NOMO-1 (cell line): ENCODE data around the gene CHRM4.
A peak's percentile ranks its signal among the peaks of the same experiment; 100 is the strongest.

Experiments
- DNase-seq, 2 experiments: peaks; one replicate each; lab custom pipeline; 2025; ENCODE audit not compliant: unreplicated experiment in 2 of 2; lab: John Stamatoyannopoulos, UW

CHRM4 gene

GRCh38 chr11:46350695-46351094, 40.9 kb downstream of the CHRM4 start:
- DNase-seq: no peak

DNA sequence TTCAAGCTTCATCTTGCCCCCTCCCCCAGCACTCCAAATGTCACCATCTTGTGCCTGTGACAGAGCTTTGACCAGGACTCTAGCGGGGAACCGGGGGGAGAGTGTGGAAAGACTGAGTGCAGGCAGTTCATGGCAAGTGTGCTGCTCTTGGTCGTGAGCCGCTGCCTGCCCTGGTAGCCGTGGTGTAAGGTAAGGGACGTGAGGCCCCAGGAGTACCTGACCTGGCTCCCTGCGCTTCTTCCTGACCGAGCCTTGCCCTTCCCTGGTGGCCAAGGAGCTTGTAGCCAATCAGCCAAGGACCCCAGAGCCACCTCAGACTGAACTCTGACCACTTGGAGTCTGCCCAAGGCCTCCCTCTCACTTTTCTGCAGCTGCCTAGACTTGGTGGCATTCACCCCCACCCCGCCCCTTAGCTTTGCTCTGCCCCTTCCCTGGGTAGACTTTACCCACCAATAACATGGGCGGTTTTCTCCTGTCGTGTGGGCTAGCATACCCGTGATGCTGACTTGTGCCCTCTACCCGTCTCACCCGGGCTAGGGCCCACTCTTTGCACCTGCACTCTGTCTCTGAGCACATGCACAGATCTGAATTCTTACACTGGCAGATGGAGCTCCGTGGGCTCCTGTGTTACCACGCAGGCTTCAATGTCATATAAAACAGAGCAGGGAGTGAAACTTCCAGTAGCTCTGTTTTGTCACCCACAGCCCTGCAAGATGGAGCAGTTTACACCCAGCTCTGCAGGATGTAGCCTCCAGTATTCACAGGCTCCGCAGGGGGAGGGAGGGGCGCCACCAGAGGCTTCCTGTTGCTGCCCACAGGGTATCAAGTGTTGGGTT, 42.8 kb downstream of the CHRM4 start:
- DNase-seq: no peak

- no peak for DNase-seq
Observed at GRCh38 chr11:46347637-46348311, 43.8 kb downstream of the CHRM4 start.

DNA sequence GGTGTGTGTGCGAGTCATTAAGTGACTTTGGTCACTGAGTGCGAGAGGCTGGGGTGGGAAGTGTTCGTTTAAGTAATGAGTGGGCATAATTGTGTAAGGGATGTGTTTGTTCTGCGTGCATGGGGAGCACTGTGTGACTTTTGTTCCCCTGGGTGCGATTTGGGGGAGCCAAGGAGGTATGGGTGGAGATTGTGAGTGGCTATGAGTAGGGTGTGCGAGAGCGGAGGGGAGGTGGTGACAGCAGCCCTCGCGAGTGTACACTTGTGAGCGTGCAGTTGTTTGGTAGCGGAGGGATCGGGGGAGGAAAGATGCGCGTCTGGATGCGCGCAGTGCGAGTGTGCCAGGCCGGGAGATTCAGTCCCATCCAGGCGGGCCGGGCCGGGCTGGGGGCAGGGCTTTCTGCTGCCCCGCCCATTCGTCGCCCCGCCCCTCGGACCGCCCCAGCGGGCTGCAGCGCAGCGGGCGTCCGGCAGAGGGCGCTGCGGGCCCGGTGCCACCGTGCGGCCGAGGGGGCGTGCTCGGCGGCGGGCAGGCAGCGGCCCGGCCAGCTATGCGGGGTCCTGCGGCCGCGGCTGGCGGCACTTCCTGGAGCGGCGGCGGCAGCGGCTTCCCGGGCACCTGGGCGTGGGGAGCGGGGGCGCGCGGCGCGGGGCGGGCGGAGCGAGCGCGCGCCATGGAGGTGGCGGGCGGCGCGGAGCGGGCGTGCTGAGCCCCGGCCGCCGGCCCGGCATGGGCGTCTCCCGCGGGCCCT, 44.5 kb downstream of the CHRM4 start, which contains the start of gene DGKZ:
TSS of gene DGKZ (plus strand) at position 578 of the 751 bp plus-strand sequence. CDS start 197 bp downstream, outside the sequence.
- DNase-seq: peak; percentile 66 to 83

- peak; percentile 35 to 53 for DNase-seq
Observed at GRCh38 chr11:46345881-46346484, 45.6 kb downstream of the CHRM4 start.

DNA sequence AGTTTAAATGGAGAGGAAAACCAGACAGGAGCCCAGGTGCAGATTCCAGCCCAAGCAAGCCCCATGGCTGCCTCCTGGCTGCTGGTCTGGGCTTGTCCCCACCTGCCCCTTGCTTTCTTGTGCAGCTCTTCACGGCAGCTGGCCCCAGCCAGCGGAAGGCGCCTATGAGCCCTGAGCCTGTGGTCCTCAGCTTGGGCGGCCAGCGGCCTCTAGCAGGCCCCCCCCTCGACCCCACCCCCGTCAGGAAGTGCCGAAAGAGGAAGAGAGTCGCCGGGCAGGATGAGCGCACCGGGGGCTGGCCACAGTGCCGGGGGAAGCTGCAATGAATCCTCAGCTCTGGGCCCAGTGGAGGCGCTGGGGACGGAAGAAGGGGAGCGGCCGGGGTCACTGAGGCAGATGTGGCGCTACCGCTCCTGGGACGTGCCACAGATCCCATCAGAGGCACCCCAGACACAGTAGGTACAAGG, 46.4 kb downstream of the CHRM4 start:
- DNase-seq: peak; percentile 89 to 94

DNA sequence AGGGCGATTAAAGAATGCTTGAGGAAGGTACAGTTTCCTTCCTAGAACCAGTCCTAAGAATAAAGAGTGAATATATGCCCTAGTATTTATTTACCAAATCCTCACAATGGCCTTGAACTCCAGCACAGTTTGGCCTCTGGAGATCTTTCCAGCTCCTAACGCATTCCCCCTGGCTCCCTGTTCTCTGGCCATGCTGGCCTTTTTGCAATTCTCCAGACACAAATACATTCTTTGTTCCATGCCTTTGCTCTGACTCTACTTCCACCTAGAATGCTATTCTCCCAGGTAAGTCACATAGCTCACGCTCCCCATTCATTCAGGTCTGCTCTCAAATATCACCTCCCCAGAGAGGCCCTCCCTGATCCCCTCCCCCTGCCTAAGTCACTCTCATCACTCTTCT, 48.1 kb downstream of the CHRM4 start:
- DNase-seq: no peak

DNA sequence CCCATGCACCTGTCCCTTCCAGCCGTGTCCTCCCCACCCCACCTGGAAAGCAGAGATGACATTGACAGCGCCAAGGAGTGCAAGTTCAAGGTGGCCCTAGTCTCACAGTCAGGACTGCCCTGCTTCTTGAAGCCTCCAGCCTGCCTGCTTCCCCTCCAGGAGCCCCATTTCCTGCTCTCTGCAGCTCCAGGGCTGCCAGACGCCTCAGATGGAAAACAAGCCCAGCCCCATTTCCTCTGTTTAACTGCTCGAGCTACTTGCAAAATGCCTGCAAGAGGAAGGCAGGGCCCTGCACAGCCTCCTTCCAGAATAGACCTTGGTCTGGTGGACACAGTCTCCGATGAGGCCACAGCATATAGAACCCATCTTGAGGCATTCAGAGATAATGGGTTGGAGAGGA, 49.3 kb downstream of the CHRM4 start:
- peak; percentile 80 to 81 for DNase-seq

GRCh38 chr11:46341454-46341853, 50.1 kb downstream of the CHRM4 start:
- DNase-seq: no peak

DNA sequence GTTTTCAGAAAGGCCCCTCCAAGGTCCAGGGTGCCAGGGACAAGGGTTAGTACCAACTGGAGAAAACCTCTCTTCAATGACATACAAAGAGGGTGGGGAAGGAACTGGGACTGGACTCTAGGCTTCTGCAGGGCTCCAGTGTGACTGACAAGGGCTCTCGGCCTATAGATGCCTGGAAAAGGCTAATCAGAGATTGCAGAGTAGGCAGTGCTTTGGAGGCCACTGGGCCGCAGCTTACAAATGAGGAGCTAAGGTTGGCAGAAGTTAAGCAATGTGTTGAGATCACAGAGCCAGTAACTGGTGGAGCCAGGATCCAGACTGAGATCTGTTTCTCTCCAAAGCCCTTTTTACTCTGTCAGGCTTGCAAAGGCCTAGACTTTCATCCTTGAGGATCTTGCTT, 51.8 kb downstream of the CHRM4 start:
- DNase-seq: peak; percentile 77 to 90

- DNase-seq: no peak
Observed at GRCh38 chr11:46338988-46339666, 52.4 kb downstream of the CHRM4 start.

GRCh38 chr11:46338636-46338987, 53.0 kb downstream of the CHRM4 start:
- DNase-seq: peak in 1 of 2 experiments; percentile 47

DNA sequence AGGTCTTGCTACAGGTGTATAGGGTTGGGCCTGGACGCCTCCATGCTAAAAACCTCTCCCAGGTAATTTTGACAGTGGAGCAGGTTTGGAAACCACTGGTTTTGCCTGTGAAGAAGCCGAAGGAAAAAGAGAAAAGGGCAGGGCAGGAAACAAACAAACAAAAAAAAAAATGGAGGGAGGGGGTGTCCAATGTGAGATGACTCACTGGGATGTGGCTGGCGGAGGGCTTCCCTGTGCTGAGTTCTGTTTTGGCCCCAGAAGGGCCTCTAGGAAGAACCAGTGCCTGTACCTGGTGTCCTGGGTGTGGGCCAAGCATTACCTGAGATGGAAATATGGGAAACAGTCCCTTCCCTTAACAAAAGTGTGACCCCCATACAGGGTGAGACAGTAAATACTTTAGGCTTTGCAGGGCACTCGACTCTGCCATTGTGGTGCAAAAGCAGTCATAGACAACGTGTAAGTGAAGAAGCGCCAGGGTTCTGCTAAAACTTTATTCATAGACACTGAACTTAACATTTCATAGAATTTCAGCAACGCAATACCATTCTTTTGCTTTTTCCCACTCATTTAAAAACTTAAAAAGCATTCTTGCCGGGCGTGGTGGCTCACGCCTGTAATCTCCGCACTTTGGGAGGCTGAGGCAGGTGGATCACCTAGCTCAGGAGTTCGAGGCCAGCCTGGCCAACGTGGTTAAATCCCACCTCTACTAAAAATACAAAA, 53.8 kb downstream of the CHRM4 start:
- no peak for DNase-seq

GRCh38 chr11:46336563-46337180, 54.9 kb downstream of the CHRM4 start:
- DNase-seq: peak; percentile 94 to 95

- DNase-seq: no peak
Observed at GRCh38 chr11:46335890-46336562, 55.5 kb downstream of the CHRM4 start.

DNA sequence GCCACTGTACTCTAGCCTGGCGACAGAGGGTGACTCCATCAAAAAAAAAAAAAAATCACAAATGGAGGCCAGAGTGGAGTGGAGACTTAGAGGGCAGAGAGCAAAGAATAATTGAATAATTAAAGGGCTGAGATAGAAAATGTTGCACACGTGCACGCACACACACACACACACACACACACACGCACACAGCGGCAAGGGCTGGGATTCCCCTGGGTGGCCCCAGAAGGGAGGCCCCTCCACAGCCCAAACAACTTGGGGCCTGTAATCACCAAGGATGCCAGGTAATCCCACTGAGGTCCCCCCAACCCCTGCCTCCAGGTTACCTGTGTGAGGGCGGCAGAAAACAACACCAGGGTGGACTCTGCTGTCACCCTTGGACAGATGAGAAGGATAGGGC, 56.3 kb downstream of the CHRM4 start:
- DNase-seq: no peak

- DNase-seq: no peak
Observed at GRCh38 chr11:46334211-46334610, 57.4 kb downstream of the CHRM4 start.
